HL-60 (cell line): ENCODE data around the gene METTL14.
A peak's percentile ranks its signal among the peaks of the same experiment; 100 is the strongest.

ENCODE experiments used
- DNase-seq, 2 experiments: peaks; one replicate each; pipeline ENCODE4 v3.0.0-alpha.2; 2010 to 2020; ENCODE audit warnings: low read depth in 1 of 2, low spot score in 1 of 2
- H3K27ac ChIP-seq: fragments of 250-450 bp; sonication (Bioruptor Pico); replicated peaks from 2 replicates; pipeline ENCODE4 v1.5.1; 2020; ENCODE audit warnings: mild to moderate bottlenecking, moderate library complexity
- H3K27me3 ChIP-seq: fragments of 250-450 bp; sonication (Bioruptor Pico); 2 replicates; pipeline ENCODE4 v1.5.1; 2021; ENCODE audit warnings: mild to moderate bottlenecking, moderate library complexity; ENCODE audit not compliant: insufficient read depth, poor library complexity, severe bottlenecking
- H3K4me3 ChIP-seq: replicated peaks from 2 replicates; pipeline ENCODE4 v1.5.1; 2011; ENCODE audit warnings: mild to moderate bottlenecking, control low read depth, low read length; ENCODE audit not compliant: insufficient read depth
- CTCF ChIP-seq: IDR thresholded peaks from one replicate; pipeline ENCODE4 v1.5.1; 2011; ENCODE audit warnings: low read length, control low read depth, inconsistent platforms; ENCODE audit not compliant: insufficient read depth
- GABPA ChIP-seq: IDR thresholded peaks from 2 replicates; pipeline ENCODE4 v1.6.1; 2012; ENCODE audit warnings: low read depth
- POLR2AphosphoS5 ChIP-seq: IDR thresholded peaks from 2 replicates; pipeline ENCODE4 v1.6.1; 2012; ENCODE audit warnings: low read depth
- REST ChIP-seq: IDR thresholded peaks from 2 replicates; pipeline ENCODE4 v1.6.1; 2012; ENCODE audit warnings: low read depth; ENCODE audit not compliant: insufficient replicate concordance
- SPI1 ChIP-seq: IDR thresholded peaks from 2 replicates; pipeline ENCODE4 v1.6.1; 2012; ENCODE audit warnings: low read depth, mild to moderate bottlenecking, borderline replicate concordance

METTL14 gene

GRCh38 chr4:118741301-118741855 lies 56.2 kb downstream of the METTL14 start:
- no peak overlapping the region for H3K4me3 ChIP-seq
- DNase-seq: no peak
- H3K27ac ChIP-seq: no peak overlapping the region
- no peaks in the 10 kb centered on the region for H3K27me3 ChIP-seq
- TF ChIP-seq POLR2AphosphoS5 (no peak), REST (no peak), SPI1 (no peak), CTCF (no peak), GABPA (no peak)

GRCh38 chr4:118742050-118742449 lies 56.9 kb downstream of the METTL14 start:
- no peak for TF ChIP-seq GABPA
- TF ChIP-seq SPI1: no peak
- TF ChIP-seq CTCF: no peak
- TF ChIP-seq POLR2AphosphoS5: no peak
- TF ChIP-seq REST: no peak
- DNase-seq: no peak
- no peak overlapping the region for H3K27ac ChIP-seq
- no peaks in the 10 kb centered on the region for H3K27me3 ChIP-seq
- no peak overlapping the region for H3K4me3 ChIP-seq

GRCh38 chr4:118743867-118744266 lies 58.7 kb downstream of the METTL14 start:
- no peak overlapping the region for H3K27ac ChIP-seq
- TF ChIP-seq SPI1: peak; percentile 54; the same call in 1 of the 2 replicates
- no peak for TF ChIP-seq GABPA
- H3K27me3 ChIP-seq: no peaks in the 10 kb centered on the region
- DNase-seq: peak; percentile 16 to 30
- H3K4me3 ChIP-seq: no peak overlapping the region

- no peak overlapping the region for H3K27ac ChIP-seq
- H3K4me3 ChIP-seq: no peak overlapping the region
- H3K27me3 ChIP-seq: no peaks in the 10 kb centered on the region
- no peak for TF ChIP-seq CTCF
- TF ChIP-seq POLR2AphosphoS5: no peak
- no peak for TF ChIP-seq SPI1
- TF ChIP-seq GABPA: no peak
- TF ChIP-seq REST: no peak
- DNase-seq: no peak
Observed at GRCh38 chr4:118745357-118745756, 60.2 kb downstream of the METTL14 start.
